Globus pallidus (tissue), 1 donor: ENCODE measurements around the gene ST3GAL5.
A peak's percentile ranks its signal among the peaks of the same experiment; 100 is the strongest.
"Not testable (repeated sequence)": the region's sequence is repeated elsewhere in the genome, so short reads cannot be mapped to it uniquely, and the experiment has no call there.

Experiments
- DNase-seq: peaks from one replicate; pipeline ENCODE4 v3.0.0-alpha.2; 2015; ENCODE audit warnings: low spot score

ST3GAL5 gene

GRCh38 chr2:85893428-85894258 is 4.9 kb upstream of the ST3GAL5 start:
- DNase-seq = peak; percentile 53

GRCh38 chr2:85892216-85892944 is 3.6 kb upstream of the ST3GAL5 start:
- no peak for DNase-seq

DNA sequence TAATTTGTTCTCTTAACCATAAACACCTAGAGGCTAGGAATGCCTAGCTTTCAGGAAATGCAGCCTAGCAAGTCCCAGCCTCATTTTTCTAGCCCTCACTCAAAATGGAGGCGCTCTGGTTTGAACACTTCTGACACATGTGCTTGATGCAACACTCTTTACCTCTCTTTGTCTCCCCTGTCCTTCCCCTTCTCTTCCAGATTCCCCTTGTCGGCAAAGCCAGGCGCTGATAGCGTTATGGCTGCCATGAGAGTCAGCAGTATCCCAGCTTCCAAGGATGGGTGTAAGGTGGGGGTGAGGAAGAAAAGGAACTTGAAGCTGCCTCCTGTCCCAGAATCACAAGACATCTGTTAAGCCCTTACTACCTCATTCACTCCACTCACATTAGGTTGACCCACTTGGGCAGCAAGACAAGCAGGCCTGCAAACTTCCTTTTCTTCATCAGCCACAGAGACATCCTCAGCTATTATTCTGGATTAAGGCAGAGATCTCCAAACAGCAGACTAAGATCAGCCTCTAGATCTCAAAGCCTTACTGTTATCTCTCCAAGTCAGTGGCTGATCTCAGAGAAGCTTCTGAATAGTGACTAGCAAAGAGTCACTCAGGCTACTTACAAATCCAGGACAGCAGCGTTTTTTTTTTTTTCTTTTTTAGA is 1.9 kb upstream of the ST3GAL5 start:
- peak; percentile 74 for DNase-seq

- peak; percentile 66 for DNase-seq
These were observed 964 bp upstream of the ST3GAL5 start for GRCh38 chr2:85889627-85890281.

- DNase-seq = peak; percentile 65
These were observed 638 bp downstream of the ST3GAL5 start for GRCh38 chr2:85888020-85888683.

- peak; percentile 89 for DNase-seq
These were observed 1.2 kb downstream of the ST3GAL5 start for GRCh38 chr2:85887566-85888019.

DNA sequence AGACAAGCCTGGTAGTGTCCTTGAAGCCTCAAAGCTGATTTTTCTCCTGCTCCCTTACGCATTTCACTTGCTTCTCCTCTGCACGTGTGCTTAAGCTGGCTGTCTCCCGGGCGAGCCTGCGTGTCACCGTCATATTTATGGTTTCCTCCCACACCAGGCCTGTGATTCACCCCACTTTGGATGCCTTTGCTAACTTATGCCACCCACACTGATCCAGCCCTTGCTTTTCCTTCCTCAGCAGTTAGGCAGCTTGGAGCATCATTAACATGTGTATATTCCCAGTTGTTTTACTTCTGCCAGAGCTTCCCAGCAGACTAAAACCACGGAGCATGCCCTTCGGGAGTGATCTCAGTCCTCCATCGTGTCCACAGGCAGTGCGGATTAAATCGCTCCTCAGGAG is 2.2 kb downstream of the ST3GAL5 start:
- no peak for DNase-seq

DNA sequence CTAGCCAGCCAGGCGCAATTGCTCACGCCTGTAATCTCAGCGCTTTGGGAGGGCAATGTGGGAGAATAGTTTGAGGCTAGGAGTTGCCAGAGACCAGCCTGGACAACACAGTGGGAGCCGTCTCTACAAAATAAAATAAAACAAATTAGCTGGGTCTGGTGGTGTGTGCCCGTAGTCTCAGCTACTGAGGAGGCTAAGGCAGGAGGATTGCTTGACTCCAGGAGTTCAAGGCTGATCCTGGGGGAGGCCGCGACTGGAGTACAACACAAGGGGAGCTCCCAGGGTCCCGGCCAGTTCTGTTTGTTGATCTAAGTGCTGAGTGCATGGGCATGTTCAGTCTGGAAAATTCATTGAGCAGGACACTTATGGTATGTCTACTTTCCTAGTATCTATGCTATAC is 2.6 kb downstream of the ST3GAL5 start:
- no peak for DNase-seq

GRCh38 chr2:85881781-85882180 is 7.0 kb downstream of the ST3GAL5 start:
- not testable (repeated sequence) for DNase-seq

DNA sequence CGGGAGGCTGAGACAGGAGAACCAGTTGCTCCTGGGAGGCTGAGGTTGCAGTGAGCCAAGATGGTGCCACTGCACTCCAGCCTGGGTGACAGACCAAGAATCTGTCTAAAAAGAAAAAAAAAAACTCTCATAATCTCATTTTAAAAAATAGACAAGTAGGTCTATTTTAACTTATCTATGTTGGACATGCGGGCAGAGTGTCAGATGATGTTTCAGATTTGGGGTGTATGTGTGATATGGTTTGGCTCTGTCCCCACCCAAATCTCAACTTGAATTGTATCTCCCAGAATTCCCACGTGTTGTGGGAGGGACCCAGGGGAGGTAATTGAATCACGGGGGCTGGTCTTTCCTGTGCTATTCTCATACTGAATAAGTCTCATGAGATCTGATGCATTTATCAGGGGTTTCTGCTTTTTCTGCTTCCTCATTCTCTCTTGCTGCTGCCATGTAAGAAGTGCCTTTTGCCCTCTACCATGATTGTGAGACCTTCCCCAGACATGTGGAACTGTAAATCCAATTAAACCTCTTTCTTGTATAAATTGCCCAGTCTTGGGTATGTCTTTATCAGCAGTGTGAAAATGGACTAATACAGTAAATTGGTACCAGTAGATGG is 8.0 kb downstream of the ST3GAL5 start:
- DNase-seq = not testable (repeated sequence)

DNA sequence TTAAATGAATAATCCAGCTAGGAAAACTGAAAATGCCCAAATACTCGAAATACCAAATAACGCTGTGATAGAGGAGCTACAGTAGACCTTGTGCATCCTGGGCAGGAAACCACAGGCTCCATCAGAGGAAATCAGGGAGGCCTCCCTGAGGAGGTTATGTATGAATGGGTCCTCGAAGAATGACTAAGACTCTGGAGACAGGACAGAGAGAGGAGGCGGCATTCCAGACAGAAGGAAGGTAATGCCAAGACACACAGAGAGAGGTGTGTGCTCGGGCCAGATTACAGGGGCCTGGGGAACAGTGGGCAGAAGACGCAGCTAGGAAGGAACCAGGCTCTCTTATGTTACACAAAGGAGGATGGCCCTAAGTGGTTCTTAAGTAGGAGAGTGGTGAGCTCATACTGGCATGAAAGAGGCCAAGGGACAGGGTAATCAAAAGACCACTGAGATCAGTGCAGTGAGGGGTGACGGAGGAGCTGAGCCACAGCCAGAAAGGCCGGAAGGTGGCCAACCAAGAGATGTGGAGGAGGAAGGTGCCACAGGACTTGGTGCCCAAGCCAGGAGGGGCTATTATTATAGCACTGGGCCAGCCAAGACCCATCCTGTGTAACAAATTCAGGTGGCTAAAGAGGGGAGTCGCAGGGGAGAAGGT is 9.9 kb downstream of the ST3GAL5 start:
- no peak for DNase-seq

GRCh38 chr2:85875350-85876050 is 13.3 kb downstream of the ST3GAL5 start:
- DNase-seq = no peak

- no peak for DNase-seq
These were observed 15.1 kb downstream of the ST3GAL5 start for GRCh38 chr2:85873679-85874078.

DNA sequence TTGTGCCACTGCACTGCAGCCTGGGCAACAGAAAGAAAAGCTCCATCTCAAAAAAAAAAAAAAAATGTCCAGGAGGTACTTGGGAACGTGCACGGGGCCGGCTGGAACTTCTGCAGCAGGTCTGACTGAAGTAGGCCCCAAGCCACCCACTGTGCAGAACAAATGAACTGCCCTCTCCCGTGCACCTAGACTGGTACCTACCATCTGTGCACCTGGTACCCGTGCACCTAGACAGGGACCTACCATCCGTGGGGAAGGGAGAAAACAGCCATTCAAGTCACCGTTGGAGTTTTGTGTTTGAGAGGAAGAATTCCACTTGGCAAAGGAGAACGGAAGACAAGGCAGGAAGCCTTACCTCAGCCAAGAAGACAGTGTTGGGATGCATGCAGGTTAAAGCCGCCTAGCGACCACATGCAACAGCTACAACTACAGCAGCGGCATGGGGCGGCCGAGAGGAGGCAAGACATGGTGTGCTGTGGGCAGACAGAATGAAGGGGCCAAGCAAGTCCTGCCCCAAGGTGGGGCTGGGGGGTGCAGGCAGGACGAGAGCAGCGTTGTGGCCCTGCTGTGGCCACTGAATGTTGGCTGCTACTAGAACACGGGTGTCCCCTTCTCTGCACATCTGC is 16.1 kb downstream of the ST3GAL5 start:
- DNase-seq = no peak

- DNase-seq = no peak
These were observed 17.2 kb downstream of the ST3GAL5 start for GRCh38 chr2:85871494-85872164.

- DNase-seq = no peak
These were observed 20.0 kb downstream of the ST3GAL5 start for GRCh38 chr2:85868822-85869221.

DNA sequence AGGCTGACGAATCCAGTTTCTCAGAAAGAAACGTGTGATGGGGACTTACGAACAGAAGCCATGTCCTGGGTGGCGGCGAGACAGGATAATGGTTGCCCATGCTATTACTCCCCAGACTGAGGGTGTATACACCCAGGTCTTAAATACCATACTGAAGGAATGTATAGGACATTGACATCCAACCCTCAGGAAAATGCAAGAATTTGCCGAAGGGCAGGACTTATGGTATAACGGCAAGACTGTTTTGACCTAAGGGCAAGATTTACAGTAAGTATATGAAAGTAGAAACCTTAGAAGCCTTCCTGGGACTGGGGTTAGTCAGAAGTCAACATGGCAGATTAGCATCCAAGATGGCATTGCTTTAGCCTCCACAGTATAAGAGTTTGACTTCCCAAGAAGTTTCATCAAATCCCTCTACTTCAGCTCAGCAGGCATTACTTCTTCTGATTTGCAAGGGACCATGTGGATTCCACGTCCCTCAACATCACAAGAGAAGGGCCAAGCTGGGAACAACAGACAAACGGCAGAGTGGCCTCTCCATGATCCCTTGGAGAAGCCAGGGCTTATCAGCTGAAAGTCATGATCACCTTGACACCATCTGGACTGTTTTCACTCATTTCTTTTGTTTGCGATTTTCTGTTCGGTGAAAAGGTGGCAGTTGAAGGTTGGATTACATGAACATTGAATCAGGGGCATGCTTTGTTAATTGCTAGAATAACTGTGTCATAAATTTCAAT is 21.1 kb downstream of the ST3GAL5 start:
- DNase-seq = no peak

- DNase-seq = no peak
These were observed 21.7 kb downstream of the ST3GAL5 start for GRCh38 chr2:85867121-85867520.
